ENCODE results near the gene CDH4.

DNA sequence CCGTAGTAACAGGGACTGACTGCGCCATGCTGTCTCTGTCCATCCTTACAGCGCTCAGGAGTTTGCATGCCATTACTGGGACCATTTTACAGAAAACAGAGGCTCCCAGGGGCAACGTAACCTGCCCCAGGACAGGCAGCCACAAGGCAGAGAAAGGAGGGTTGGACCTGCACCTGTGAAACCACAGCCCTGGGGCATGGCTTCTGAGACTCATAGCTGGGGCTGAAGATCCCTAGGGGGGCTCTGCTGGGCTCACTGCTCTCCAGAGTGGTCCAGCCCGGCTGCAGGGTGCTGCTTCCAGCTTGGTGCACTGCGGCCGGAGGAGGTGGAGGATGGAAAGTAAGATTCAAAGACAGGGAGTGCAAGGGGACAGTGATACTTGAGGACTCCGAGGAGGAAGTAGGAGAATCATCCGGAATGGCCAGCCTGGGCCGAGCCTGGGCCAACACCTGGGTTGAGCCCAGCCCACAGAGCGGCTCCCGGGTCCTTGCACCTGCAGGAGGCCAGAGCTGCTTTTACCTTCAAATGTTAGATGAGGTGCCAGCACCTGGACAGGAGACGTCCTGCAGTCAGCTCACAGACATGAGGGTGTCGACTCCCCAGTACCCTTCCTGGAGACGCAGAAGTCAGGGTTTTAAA lies 183.2 kb downstream of the CDH4 start:
- no peak for TF ChIP-seq POLR2A (IDR thresholded peaks at IDR 0.05)
- TF ChIP-seq, protein P1, sequence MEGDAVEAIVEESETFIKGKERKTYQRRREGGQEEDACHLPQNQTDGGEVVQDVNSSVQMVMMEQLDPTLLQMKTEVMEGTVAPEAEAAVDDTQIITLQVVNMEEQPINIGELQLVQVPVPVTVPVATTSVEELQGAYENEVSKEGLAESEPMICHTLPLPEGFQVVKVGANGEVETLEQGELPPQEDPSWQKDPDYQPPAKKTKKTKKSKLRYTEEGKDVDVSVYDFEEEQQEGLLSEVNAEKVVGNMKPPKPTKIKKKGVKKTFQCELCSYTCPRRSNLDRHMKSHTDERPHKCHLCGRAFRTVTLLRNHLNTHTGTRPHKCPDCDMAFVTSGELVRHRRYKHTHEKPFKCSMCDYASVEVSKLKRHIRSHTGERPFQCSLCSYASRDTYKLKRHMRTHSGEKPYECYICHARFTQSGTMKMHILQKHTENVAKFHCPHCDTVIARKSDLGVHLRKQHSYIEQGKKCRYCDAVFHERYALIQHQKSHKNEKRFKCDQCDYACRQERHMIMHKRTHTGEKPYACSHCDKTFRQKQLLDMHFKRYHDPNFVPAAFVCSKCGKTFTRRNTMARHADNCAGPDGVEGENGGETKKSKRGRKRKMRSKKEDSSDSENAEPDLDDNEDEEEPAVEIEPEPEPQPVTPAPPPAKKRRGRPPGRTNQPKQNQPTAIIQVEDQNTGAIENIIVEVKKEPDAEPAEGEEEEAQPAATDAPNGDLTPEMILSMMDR (IDR thresholded peaks at IDR 0.05) = no peak
